ENCODE results near the gene ITGB6. TPM values are rescaled to one million over a fixed set of nuclear protein-coding genes. Genes with fewer than 3 reads are reported as not detected.

The ITGB6 gene
- total and polyA plus RNA-seq, 2 of the 8 experiments (the other 6 are each of a cell fraction or from before 2014, with no cell fraction given), result not detected

DNA sequence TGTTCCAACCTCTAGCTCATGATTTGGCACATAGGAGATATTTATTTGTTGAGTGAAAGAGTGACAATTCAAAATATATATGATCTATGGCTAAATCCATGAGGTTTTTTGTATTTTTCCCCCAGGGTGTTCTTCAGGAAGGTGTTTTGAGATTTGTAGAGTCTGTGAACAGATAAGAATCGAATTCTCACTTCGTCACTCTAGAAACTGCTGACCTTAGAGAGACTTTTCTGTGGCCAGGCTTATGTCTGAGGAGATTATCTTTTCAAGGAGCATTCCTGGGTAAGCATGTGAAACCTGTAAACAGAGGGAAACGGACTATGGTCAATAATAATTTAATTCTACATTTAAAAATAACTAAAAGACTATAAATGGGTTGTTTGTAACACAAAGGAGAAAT, 849 bp upstream of the ITGB6 start:
- no peaks in the 10 kb centered on the region for H3K79me2 ChIP-seq (ENCODE audit: control insufficient read depth in 1 of 2, insufficient read depth in 2 of 2, low read length in 2 of 2)
- no peak overlapping the region for H3K4me3 ChIP-seq (ENCODE audit: extremely low read depth in 1 of 4, insufficient read depth in 2 of 4, low read depth in 3 of 4, low read length in 4 of 4)
- no peak overlapping the region for H2BK5ac ChIP-seq (ENCODE audit: low read depth, low read length)
- no peak overlapping the region for H3K14ac ChIP-seq (ENCODE audit: insufficient read length)
- no peak overlapping the region for H3K56ac ChIP-seq (replicated peaks; ENCODE audit: insufficient read length, low read depth, low read length)
- 78% methylated on average over 3 of the region's 3 CpGs; no CpG with 5 or more reads in 1 of the 2 experiments for WGBS, 2 experiments (ENCODE audit: extremely low coverage in 1 of 2, insufficient coverage in 1 of 2, insufficient read length in 1 of 2, insufficient replicate concordance in 2 of 2, low coverage in 1 of 2, low lambda C conversion rate in 2 of 2, missing lambda C conversion rate in 1 of 2)
- no peaks in the 10 kb centered on the region for H3K36me3 ChIP-seq (ENCODE audit: control insufficient read depth in 2 of 4, insufficient read depth in 4 of 4, low read length in 3 of 4)
- H3K27ac ChIP-seq (ENCODE audit: low read depth, low read length), result no peak overlapping the region
- H3K4ac ChIP-seq (replicated peaks; ENCODE audit: insufficient read length, low read depth, low read length), result no peak overlapping the region
- H3K4me1 ChIP-seq (replicated peaks in 1 of 4; ENCODE audit: control insufficient read depth in 3 of 4, insufficient read depth in 4 of 4, low read length in 3 of 4), result no peaks in the 10 kb centered on the region
- H2BK15ac ChIP-seq (ENCODE audit: low read length), result no peak overlapping the region
- H3K18ac ChIP-seq (ENCODE audit: extremely low read depth, low read length), result no peak overlapping the region
- DNase-seq (ENCODE audit: low read depth in 1 of 2, low spot score in 2 of 2) (no peak), FAIRE-seq (no peak)
- no peak overlapping the region for H2AFZ ChIP-seq (ENCODE audit: low read length)
- no peaks in the 10 kb centered on the region for H3K23me2 ChIP-seq (ENCODE audit: low read depth, low read length)
- H3K9ac ChIP-seq (replicated peaks in 1 of 4; ENCODE audit: extremely low read depth in 1 of 4, low read depth in 3 of 4, low read length in 3 of 4), result no peak overlapping the region
- H3K4me2 ChIP-seq (ENCODE audit: insufficient read depth in 1 of 2, low read depth in 2 of 2, low read length in 2 of 2), result no peak overlapping the region
- H3K23ac ChIP-seq (ENCODE audit: insufficient read length), result no peak overlapping the region
- H4K8ac ChIP-seq (ENCODE audit: extremely low read depth, insufficient read depth, low read length), result no peak overlapping the region
- H3K9me3 ChIP-seq (ENCODE audit: insufficient read depth in 2 of 2, low read depth in 1 of 2, low read length in 1 of 2), result no peaks in the 10 kb centered on the region
- H4K5ac ChIP-seq (ENCODE audit: insufficient read length, low read depth, low read length), result no peak overlapping the region
- no peaks in the 10 kb centered on the region for H3K79me1 ChIP-seq (ENCODE audit: low read depth, low read length)
- no peaks in the 10 kb centered on the region for H4K20me1 ChIP-seq (replicated peaks in 1 of 2; ENCODE audit: control insufficient read depth in 1 of 2, insufficient read depth in 2 of 2, low read length in 2 of 2)
- H3K27me3 ChIP-seq (replicated peaks in 1 of 4; ENCODE audit: control insufficient read depth in 3 of 4, extremely low read depth in 1 of 4, insufficient read depth in 3 of 4, low read length in 3 of 4), result no peaks in the 10 kb centered on the region
- no peak overlapping the region for H4K91ac ChIP-seq (replicated peaks; ENCODE audit: insufficient read length, low read length)
- no peak overlapping the region for H2BK20ac ChIP-seq (ENCODE audit: low read length)
- ChIA-PET POLR2A (ENCODE audit: partially characterized antibody) (interaction anchor here (1.1 kb wide), 1 partner anchor 45 kb away, joined by 3 read pairs; no protein-coding TSS in a partner anchor), CTCF (ENCODE audit: partially characterized antibody) (interaction anchor here (1.0 kb wide), 1 partner anchor 9 kb away, joined by 5 read pairs; no protein-coding TSS in a partner anchor)
- H2BK12ac ChIP-seq (ENCODE audit: low read depth, low read length), result no peak overlapping the region
- no peak overlapping the region for H2BK120ac ChIP-seq (replicated peaks; ENCODE audit: low read depth, low read length)
- no peak overlapping the region for H2AK5ac ChIP-seq (ENCODE audit: low read depth, low read length)
- TF ChIP-seq EZH2 (IDR thresholded peaks at IDR 0.05; ENCODE audit: low read depth, low read length, severe bottlenecking), result no peak
- TF ChIP-seq NRF1 (IDR thresholded peaks at IDR 0.05; ENCODE audit: low read depth, low read length), result no peak
- no peak for TF ChIP-seq TBP (IDR thresholded peaks at IDR 0.05; ENCODE audit: low read depth, low read length)
- TF ChIP-seq EGR1 (IDR thresholded peaks at IDR 0.05; ENCODE audit: borderline replicate concordance, low read depth, low read length), result no peak
- no peak for TF ChIP-seq RFX5 (IDR thresholded peaks at IDR 0.05; ENCODE audit: borderline replicate concordance, low read depth, low read length)
- TF ChIP-seq SP4 (IDR thresholded peaks at IDR 0.05; ENCODE audit: low read length), result no peak
- no peak for TF ChIP-seq CBX8 (IDR thresholded peaks at IDR 0.05; ENCODE audit: borderline replicate concordance, low read depth, low read length)
- TF ChIP-seq NANOG (IDR thresholded peaks at IDR 0.05; ENCODE audit: insufficient read depth, low read depth, low read length, poor library complexity, severe bottlenecking), result no peak
- no peak for TF ChIP-seq POLR2AphosphoS5 (IDR thresholded peaks at IDR 0.05; ENCODE audit: low read depth, low read length)
- no peak for TF ChIP-seq TEAD4 (IDR thresholded peaks at IDR 0.05; ENCODE audit: low read depth, low read length)
- no peak for TF ChIP-seq CTBP2 (IDR thresholded peaks at IDR 0.05; ENCODE audit: borderline replicate concordance, insufficient read depth, insufficient read length, low read length)
- no peak for TF ChIP-seq EP300 (IDR thresholded peaks at IDR 0.05; ENCODE audit: borderline replicate concordance in 1 of 2, low read depth in 2 of 2, low read length in 2 of 2)
- TF ChIP-seq, protein P1, sequence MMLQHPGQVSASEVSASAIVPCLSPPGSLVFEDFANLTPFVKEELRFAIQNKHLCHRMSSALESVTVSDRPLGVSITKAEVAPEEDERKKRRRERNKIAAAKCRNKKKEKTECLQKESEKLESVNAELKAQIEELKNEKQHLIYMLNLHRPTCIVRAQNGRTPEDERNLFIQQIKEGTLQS (IDR thresholded peaks at IDR 0.05; ENCODE audit: insufficient read depth, low read depth, low read length), result no peak
- TF ChIP-seq ZNF274 (IDR thresholded peaks at IDR 0.05; ENCODE audit: borderline replicate concordance, extremely low read depth, low read length), result no peak

Measured in H1 (cell line).